ENCODE measurements around the gene ANO2.

ANO2 gene

DNA sequence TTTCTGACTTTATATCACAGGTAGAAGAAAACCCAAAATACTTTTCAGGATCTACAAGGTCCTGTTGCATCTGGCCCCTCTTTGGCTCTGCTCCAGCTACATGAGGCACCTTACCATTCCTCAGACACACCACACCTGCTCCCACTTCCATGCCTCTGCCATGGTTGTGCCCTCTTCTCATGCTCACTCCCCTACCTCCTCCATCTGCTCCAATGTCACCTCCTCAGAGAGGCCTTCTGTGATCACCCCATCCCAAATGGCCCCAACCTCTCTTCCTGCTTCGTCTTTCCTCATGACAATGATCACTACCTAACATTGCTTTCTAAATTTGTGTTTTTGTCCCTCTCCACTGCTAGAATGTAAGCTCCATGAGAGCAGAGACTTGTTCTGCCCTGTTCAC is 174.3 kb downstream of the ANO2 start:
- no peak for DNase-seq

DNA sequence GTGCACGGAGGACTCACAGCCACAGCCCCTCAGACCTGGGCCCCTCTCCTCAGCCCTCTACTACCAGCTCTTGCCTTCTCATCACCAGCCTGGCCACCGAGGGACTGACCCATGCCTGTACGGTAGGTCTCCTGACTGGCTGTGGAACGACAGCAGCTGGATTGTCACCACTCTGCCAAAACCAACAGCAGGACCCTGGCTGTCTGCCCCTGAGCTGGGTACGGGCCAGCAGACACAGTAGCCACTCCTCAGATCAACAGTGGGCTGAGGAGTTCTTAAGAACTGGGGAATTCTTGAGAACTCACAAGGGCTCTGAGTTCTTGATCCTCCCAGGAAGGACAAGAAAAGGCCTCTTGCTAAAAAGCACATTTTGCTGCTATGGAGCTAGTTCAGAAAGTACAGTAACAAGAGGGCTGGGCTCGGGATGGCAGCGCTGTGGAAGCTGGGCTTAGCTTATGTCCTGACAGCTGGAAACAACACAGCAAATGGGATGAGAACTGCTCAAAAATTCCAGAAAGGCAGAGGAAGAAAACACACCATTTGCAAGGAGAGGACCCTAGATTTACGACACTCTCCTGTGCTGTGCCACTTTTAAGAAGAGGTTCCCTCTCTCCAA is 176.4 kb downstream of the ANO2 start:
- DNase-seq, result no peak

DNA sequence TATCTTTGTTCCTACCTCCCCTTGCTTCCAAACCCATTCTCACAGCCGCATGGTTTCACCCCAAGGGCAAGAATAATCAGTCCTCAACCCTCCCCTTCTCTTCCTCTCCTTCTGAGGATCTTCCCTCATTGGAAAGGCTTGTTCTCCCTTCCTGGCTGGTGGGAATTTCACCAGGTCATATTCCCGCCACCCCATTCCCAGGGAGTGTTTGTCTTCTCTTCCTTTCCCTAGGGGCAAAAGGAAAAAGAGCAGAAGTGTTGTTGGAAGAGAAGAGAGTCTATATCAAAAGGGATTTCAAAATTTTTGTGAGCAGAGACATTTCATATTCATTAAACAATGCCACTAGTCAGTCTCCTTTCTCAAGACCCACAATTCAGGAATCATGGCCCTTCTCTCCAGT is 176.9 kb downstream of the ANO2 start:
- DNase-seq, result no peak

DNA sequence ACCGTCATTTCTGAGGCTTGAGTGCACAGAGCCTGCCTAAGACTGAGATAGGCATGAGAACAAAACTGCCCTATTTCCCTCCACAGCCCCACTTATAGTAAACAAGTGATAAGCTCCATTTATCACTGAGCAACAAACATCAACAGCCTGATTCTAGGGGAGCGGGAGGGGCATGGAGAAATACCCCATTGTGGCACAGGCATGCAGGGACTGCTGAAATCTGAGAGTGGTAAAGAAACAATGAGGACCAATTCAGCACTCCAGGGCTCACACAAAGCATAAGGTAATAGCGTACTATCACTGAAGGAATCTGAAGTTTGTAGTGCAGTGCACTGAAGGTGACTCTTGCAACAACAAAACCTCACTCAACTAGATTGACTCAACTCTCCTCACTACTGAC is 186.7 kb downstream of the ANO2 start:
- no peak for DNase-seq

DNA sequence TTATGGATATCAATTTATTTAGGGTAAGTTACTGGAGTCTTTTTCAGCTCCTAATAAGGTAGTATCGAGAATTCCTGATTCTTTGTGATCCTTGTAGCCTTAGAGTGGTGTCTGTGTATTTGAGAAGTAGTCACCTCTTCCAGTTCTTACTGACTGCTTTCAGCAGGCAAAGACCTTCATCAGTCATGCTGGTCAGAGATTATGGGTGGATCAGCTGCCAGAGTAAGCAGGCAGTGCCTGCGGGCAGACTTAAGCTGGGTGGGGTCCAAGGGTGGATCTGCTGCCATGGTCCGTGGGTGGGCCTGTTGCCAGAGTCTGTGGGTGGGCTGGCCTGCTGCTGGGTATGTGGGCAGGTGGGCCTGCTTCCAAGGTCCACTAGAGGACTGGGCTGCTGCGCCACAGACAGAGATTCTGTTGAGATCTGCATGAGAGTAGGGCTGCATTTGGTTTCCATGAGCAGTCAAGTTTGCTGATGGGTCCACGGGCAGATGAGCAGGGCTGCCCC is 188.7 kb downstream of the ANO2 start:
- DNase-seq, result no peak

DNA sequence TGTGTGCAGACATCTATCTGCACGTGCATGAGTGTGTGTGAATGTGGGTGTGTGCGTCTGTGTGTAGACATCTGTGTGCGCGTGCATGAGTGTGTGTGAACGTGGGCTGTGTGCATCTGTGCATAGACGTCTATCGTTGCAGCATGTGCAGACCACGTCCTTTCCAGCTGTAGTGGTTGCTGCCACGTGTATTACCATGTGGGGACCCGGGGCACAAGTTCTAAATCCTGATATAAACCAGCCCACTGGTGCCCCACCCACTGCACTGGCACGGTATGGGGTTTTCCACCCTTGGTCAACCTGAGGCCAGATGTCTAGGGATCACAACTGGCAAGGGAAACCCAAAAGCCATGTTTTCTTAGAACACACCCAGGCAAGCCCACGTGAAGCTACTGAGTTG is 197.0 kb downstream of the ANO2 start:
- no peak for DNase-seq

DNA sequence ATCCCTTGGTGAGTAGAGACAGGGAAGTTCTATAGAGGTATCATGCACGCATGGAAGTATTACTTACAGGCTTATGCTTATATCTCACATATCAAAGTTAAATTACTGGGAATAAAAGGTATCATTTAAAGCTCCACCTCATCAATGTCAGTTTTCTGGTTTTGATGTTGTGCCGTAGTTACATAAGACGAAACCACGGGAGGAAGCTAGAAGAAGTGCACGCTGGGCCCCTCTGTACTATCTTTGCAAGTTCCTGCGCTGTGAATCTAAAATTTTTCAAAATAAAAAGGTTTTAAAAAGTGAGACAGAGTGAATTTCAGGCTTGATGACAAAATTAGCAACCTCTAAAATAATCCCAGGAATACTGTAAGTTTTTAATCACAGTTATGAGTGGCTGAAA is 198.1 kb downstream of the ANO2 start:
- peak in 2 of 6 experiments; percentile 22 to 24 for DNase-seq

DNA sequence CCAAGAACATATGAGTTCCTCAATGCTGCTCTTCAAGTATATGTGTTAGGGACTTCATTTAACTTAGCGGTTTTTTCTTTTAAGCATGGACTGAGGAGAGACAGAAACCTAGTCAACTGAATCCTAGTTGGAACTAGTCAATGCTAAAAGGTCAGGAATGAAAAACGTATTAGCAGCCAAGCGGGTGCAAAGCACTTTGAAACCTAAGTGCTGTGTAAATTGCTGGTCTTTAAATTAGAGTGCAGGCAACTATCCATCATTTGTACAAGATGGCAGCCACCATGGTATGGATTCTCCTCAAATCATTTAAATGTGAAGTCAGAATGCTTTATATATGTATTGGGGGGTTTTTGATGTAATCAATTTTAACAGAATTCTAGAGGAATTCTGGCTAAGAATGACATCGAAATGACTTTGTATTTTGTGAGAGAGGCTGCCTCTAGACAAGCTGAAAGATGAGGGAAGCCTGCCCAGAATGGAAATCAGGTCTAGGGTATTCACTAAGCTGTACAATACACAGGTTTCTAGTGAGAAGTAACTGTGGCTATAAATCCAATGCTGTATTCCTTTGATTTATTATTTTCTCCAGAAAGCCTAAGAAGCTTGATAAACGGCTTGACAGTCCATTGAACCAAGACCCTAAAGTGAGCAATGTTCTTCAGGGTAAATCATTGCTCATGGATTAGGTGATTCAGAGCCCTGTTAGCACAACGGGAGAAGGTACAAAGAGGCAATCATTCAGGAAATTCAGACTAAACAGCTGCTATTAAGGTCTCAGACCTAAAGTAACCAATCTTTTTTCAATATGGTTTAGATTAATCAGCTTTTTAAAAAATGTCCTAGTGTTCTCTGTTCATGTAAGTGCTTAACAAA is 198.8 kb downstream of the ANO2 start:
- no peak for DNase-seq

DNA sequence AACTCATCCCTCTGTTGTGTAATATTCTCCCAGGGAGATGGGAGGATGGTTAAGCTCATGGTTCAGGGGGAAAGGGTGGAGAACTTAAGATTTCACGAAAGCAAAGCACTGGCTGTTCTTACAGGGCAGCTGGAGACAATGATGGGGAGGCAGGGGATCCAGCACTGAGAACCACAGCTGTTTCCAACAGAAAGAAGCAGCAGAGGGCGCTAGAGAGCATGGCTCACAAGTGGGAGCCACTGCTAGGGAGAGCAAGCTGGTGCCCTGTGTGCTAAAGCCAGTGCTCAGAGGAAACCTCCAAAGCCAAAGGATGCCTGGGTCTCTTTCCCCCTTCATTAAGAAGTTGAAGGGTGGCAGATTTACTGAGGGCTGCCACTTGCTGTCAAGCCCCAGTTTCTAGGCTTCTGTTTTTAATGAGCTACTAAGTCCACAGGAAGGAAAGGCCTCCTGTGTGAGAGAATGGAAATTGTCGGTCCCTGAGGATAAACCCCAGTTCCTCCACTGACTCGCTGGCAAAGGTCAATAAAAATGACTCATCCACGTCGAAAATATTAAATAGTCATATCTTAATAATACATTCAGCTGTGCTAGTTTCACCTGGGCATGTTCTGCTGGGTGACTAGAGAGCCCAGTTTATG is 199.7 kb downstream of the ANO2 start:
- peak in 4 of 6 experiments; percentile 4 to 54 (median 30) for DNase-seq

DNA sequence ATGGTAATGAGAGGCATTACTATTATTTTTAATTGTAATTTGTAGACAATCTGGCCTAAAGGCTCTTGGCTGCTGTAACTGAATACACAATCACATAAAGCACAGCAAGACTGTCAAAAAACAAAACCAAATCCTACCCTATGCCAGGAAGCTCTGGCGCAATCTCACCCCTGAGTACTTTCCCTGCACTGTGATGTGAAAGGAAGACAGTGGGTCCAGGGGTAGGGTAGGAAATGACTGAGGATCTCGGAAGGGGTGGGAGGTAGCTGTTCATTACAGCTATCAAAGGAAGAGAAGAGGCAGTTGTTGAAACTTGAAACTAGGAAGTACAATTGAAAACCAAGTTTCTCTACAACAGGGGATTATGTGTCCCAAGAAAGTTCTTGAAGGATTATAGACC is 202.8 kb downstream of the ANO2 start:
- DNase-seq, result no peak

DNA sequence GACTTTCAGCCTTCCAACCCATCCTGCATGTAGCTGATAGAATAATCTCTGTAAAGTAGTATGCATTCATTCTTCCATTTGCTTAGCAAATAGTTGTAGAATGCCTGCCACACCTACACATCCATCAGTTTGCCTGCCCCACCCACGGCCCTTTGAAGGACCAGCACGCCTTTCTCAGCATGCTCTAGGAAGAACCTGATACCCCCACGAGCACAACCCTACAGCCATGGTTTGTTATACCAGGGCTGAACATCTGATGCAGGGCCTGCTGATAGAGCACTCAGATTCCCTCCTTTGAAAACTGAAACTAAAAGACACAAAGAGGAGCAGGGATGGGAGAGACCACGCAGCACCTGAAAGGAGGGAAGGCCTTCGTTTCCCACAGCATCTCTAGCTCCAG is 205.1 kb downstream of the ANO2 start:
- no peak for DNase-seq

DNA sequence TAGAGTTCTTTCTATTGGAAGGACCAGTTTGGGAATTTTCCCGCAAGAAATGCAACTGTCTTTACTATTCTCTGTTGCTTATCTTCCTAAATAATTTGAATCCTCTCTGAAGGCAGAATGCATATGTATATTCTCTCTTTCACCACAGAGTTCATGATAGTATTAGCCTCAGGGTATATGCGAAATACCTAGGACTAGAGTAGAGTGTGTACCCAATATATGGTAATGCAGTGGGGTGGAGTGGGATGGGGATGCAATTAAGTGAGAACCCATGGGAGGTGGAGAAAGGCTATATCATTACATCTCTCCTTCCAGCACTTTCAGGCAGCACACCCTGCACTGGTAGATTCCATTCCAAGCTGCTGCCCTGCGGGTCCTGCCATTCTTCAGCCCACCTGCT is 207.3 kb downstream of the ANO2 start:
- DNase-seq, result no peak

DNA sequence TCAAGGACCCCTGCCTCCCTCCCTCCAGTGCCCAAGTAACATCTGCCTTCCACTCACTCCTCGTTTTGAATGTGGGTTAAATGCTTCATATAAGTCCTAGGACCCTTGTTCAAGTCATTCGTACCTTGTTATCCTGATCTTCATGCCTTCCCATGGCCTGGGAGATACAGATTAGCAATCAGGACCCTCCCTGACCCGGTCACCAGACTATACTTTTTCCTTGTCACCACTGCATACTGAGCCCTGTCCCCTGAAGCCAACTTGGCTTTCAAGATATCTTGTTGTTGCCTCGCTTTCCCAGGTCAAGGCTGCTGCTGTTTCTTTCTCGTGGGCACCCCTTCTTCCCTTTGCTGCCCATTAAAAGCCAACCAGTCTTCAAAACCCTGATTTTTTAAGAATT is 208.5 kb downstream of the ANO2 start:
- DNase-seq, result no peak

DNA sequence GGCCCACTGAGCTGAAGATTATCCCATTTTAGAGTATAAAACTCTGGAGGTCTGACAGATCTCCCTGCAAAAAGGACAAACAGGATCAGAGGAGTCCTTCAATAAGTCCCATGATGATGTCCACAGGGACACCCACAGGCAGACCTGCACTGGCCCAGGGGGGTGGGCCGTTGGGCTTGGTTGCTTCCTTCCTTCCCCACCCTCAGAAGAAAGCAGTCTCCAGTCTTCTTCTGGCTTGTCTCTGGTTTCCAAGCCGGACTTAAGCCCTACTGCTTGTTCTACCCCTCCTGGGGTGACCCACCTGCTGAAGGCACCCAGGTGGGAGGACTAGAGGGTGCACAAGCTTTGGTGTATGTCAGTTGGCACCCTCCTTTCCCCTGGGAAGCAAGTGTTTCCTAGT is 209.0 kb downstream of the ANO2 start:
- no peak for DNase-seq

DNA sequence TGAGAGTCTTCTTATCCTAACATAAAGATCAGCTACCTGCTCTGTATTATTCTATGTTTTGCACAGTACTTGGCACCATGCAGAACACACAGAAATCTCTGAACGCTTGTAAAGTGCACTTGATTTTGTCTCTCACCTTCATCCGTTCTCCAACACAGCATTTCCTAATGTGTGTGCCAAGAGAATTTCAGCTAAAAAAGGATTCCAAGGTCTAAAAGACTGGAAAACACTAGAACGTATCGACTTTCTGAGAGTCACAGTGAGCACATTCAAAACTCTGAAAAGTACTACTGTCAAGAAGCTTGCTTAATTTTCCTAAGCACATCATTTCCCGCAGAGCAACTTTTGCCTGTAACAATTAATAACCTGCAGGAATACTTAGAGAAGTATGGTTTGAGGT is 211.1 kb downstream of the ANO2 start:
- no peak for DNase-seq

DNA sequence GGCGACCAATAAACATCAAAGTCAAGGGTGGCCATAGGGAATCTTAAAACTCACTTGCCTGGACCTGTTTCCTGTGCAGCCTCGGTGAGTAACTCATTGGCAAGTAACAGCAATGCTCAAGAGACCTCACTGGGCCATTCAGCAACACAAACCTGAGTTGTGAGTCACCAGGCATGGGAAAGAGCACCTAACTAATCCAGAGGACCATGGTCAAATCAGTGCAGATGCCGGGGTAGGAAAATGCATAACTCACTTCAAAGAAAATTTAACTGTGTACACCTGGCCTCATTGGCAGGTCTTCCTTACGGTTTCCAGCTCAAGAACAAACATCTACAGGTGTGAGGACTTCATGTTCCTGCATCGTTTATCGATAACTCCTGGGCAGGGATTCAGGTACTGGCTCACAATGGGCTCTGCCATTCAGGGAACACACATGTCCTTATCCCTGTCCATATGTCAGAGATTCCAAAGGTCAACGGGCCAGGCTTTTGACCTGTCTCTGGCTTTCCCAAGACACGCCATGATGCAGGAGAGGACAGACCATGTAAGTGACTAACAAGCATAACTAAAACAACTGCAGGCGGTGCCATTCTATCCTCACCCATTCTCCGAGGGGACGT is 211.8 kb downstream of the ANO2 start:
- DNase-seq, result no peak

DNA sequence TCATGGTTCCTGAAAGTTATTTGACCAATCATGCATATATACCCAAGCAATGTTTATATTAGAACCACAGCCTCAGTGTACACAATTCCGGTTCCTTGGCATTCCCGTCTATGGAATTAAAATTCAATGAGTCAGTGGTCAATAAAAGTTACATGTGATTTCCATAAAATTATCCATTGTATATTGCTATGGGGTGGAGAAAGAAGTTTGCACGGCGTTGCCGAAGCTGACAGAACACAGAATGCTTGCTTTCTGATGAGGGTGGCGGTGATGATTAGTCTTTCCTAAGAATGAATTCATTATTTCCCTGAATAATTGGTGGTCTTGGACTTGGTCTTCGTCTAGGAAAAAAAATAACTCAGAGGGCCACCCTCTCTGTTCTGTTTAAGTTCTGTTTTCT is 214.1 kb downstream of the ANO2 start:
- DNase-seq, result no peak

DNA sequence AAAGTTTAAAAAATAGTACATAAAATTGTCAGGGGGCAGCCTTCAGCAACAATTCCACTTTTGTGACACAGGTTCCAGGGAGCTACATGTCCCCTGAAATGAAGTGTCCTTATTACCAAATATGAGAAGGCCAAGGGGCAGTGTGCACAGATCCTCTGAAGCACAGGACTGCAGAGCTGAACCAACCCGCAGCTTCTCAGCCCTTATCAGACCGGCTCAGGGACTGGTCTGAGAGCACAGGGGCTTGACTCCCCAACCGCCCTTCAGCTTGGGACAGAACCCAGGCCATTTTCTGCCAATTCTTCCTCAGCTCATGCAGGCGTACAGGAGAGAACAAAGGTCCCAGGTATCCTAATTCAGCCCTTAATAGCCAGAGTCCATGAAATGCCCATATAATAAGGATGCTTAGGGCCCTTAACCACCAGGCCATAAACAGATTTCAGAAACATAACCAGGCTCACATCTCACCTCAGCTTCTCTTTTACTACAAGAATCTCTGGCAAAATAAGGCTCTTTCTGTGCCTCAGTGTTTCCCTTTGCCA is 221.3 kb downstream of the ANO2 start:
- no peak for DNase-seq

DNA sequence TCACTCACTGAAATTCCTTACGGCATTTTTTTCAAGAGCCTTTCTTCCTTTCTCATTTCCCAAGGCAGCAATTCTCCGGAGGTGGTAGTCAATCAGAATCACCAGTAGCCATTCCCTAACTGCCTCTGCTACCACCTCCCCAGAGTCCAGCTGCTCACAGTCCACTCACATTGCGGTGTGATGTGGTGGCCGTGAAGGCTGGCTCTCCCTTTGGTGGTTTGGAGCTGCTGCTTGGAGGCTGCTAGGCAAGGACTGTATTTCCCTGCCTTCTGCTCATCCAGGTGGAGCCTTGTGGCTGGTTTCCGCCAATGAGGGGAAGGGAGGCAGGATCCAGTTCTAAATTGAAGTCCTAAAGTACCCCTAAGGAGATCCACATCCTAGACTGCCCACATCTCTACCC is 222.0 kb downstream of the ANO2 start:
- no peak for DNase-seq

DNA sequence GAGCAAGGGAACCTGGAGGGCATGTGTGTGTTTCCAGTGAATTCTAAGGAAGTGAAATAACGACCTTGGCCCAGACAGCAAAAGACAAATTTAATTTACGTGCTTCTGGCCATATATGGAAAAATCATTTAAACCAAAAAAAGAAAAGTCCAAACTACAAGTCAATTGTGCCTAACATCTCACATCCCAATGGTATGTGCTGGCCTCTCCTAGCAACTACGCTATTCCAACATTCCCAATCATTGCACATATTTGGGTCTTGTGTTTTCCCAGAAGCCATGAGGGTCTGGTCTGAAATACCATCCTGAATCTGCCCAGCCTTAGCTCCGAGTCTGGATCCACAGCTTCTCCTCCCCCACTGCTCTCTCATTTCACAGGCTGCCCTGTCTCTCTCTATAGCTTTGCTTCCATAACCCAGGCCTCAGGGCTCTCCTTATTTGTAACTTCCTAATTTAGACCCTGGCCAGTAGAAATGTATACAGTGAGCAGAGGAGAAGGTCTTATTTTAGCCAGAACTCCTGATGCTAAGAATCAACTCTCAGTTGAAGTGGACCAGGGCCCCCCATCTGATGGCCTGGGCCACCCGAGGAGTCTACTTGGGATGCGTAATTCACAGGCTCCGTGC is 224.6 kb downstream of the ANO2 start:
- no peak for DNase-seq

DNA sequence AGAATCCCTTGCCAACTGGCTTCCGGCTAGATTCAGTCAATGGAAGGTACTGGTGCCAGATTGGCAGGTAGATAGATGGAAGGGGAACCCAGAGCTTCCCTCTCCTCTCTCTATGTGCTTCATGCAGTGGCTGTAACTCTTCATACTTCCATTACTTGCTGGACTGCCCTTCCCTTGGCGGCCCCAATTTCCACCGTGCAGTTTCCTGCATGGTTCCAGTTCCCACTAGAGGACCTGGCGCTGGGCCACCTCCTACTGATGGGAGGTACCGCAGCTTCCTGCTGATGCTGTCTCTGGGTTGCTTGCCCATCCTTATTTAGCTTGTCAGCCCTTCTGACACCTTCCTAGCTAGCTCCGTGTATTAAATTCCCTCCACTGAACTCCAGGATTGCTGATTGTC is 226.4 kb downstream of the ANO2 start:
- no peak for DNase-seq

DNA sequence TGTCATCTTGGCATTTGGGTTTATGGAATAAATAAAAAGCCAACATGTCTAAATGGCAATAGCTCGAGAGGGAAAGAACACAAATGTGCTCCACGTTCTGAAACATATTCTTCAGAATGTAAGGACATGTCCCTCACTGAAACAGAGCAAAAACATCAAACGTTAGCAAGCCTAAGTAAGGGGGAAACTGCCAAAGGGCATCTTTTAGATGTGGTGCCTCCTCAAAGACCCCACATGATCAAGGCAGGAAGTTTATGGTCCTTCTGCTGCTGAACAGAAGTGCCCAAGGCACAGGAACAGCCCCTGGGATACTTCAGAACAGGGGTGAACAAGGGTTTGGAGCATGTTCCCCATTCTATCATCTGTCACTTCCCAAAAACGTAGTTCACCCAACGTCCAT is 227.0 kb downstream of the ANO2 start:
- DNase-seq, result no peak

DNA sequence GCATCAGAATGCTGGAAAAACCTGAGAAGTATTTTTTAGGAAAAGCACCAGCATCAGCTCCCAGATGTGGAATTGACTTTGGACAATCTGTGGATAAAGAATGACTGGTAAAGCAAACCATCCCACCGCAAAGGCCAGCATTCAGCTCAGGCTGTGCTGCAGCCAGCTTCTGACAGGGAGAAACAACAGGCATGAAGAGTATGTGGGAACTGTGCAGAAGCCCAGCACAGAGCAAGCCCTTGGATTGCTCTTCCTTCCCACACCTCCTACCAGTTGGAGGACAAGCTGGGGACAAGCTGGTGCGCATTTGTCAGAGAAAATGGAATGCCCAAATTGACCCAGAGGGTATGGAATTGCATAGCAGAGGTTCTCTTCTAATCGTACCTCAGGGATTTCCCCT is 228.1 kb downstream of the ANO2 start:
- no peak for DNase-seq

All from stimulated activated naive CD4-positive, alpha-beta T cell (primary cell).